ENCODE data around the gene PEX7. TPM values are rescaled to one million over a fixed set of nuclear protein-coding genes. Genes with fewer than 3 reads are reported as not detected.

Gene PEX7
- total and polyA plus RNA-seq, 2 of the 8 experiments (the other 6 are each of a cell fraction or from before 2014, with no cell fraction given): 6.4 to 11.0 TPM

DNA sequence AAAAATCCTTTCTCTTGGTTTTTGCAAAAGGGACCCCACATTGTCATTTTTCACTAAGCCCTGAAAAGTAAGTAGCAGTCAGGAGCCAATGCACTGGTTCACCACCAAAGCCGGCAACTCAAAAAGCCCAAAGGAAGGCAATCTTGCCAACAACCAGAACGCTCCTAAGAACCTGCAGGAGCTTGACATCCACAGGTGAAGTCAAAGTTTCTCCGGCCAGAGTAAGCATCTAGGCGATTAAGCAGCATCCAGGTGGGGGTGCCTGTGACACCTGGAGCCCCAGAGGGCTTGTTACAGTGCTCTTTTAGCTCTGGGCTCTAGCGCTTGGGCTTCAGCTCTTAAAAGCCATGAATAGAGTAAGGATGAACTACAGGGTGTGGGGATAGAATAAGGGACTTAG, 135.8 kb downstream of the PEX7 start (continued):
- TF ChIP-seq POLR2AphosphoS5 (IDR thresholded peaks at IDR 0.05; ENCODE audit: low read depth, low read length) (no peak), KDM1A (IDR thresholded peaks at IDR 0.05; ENCODE audit: borderline replicate concordance, low read length) (no peak)

Measured in H1 (cell line).